HCEC 1CT (cell line): Measurements from ENCODE around the gene CPED1.
"Not testable (repeated sequence)": the region's sequence is repeated elsewhere in the genome, so short reads cannot be mapped to it uniquely, and the experiment has no call there.

ENCODE experiments used
- DNase-seq: peaks from one replicate; pipeline ENCODE4 v3.0.0-alpha.2; 2017

Gene CPED1

GRCh38 chr7:120981888-120982615 is 6.5 kb upstream of the CPED1 start:
- DNase-seq, result peak; percentile 80

- DNase-seq, result not testable (repeated sequence)
Measured at GRCh38 chr7:120983592-120983991, 4.9 kb upstream of the CPED1 start.

GRCh38 chr7:120984406-120984805 is 4.1 kb upstream of the CPED1 start:
- no peak for DNase-seq

GRCh38 chr7:120985130-120985758 is 3.3 kb upstream of the CPED1 start:
- no peak for DNase-seq

GRCh38 chr7:120985839-120986238 is 2.7 kb upstream of the CPED1 start:
- no peak for DNase-seq

GRCh38 chr7:120986650-120987049 is 1.9 kb upstream of the CPED1 start:
- DNase-seq, result no peak

- DNase-seq, result no peak
Measured at GRCh38 chr7:120987280-120987679, 1.2 kb upstream of the CPED1 start.

GRCh38 chr7:120987683-120988590 is 574 bp upstream of the CPED1 start:
- peak; percentile 95 for DNase-seq

GRCh38 chr7:120989257-120990220 is 1.0 kb downstream of the CPED1 start:
- DNase-seq, result peak; percentile 38

GRCh38 chr7:120990468-120991118 is 2.1 kb downstream of the CPED1 start:
- DNase-seq, result peak; percentile 60

- no peak for DNase-seq
Measured at GRCh38 chr7:120991161-120991560, 2.6 kb downstream of the CPED1 start.

GRCh38 chr7:120991581-120991980 is 3.1 kb downstream of the CPED1 start:
- DNase-seq, result peak; percentile 91

GRCh38 chr7:120992272-120992964 is 3.9 kb downstream of the CPED1 start:
- no peak for DNase-seq

- peak; percentile 52 for DNase-seq
Measured at GRCh38 chr7:120992965-120993494, 4.5 kb downstream of the CPED1 start.

- peak; percentile 72 for DNase-seq
Measured at GRCh38 chr7:120993553-120994191, 5.2 kb downstream of the CPED1 start.

- no peak for DNase-seq
Measured at GRCh38 chr7:120994512-120995410, 6.2 kb downstream of the CPED1 start.

GRCh38 chr7:120995654-120996053 is 7.1 kb downstream of the CPED1 start:
- DNase-seq, result no peak

- DNase-seq, result peak; percentile 95
Measured at GRCh38 chr7:120996333-120996987, 7.9 kb downstream of the CPED1 start.

- no peak for DNase-seq
Measured at GRCh38 chr7:120996988-120997345, 8.5 kb downstream of the CPED1 start.
